IgD-negative memory B cell (primary cell): ENCODE measurements around the gene PARD3. TPM values are rescaled to one million over a fixed set of nuclear protein-coding genes. Genes with fewer than 3 reads are reported as not detected.
"Not testable (repeated sequence)": the region's sequence is repeated elsewhere in the genome, so short reads cannot be mapped to it uniquely, and the experiment has no call there.

Experiments used
- H3K27ac Mint-ChIP-seq, 3 donors: one replicate each; pipeline ENCODE4 v1.8.0; 2020 to 2022; ENCODE audit warnings: mild to moderate bottlenecking in 3 of 3, mixed read lengths in 3 of 3, moderate library complexity in 1 of 3
- H3K27me3 Mint-ChIP-seq: one replicate; pipeline ENCODE4 v1.8.0; 2021; ENCODE audit warnings: mixed read lengths
- H3K36me3 Mint-ChIP-seq: one replicate; pipeline ENCODE4 v1.8.0; 2020; ENCODE audit warnings: mild to moderate bottlenecking, mixed read lengths
- H3K4me1 Mint-ChIP-seq, 3 donors: one replicate each; pipeline ENCODE4 v1.8.0; 2020 to 2022; ENCODE audit warnings: mixed read lengths in 3 of 3, mild to moderate bottlenecking in 1 of 3
- H3K4me3 Mint-ChIP-seq, 4 donors: one replicate each; pipeline ENCODE4 v1.8.0; 2020 to 2022; ENCODE audit warnings: mild to moderate bottlenecking in 4 of 4, mixed read lengths in 4 of 4, moderate library complexity in 3 of 4
- H3K9me3 Mint-ChIP-seq, 3 donors: one replicate each; pipeline ENCODE4 v1.8.0; 2020 to 2021; ENCODE audit warnings: mixed read lengths in 3 of 3, mild to moderate bottlenecking in 1 of 3
- polyA plus RNA-seq: library from polyadenylated mRNA; unstranded; fragments of 300-500 nt; fragmentation: Illumina TruSeq; gene quantifications from one replicate; pipeline ENCODE4 v1.2.3, GENCODE V29; 2021

The PARD3 gene
- polyA plus RNA-seq: not detected

GRCh38 chr10:34815185-34816084 lies at the start of gene PARD3:
Gene PARD3, minus strand, starts transcription at chr10:34815296. Its CDS starts 301 bp downstream, at chr10:34814995.
- Mint-ChIP-seq H3K27ac (no peak within 1 kb of the TSS), H3K9me3 (no peaks in the 10 kb centered on the region), H3K27me3 (peaks cover 28% of the 10 kb centered on the region), H3K36me3 (no peaks in the 10 kb centered on the region), H3K4me3 (peak within 1 kb of the TSS in 3 of 4 donors; percentile 54 to 76 (median 60)), H3K4me1 (peaks cover 0 to 10% (median 0%) of the 10 kb centered on the region in 3 donors)

- no peaks in the 10 kb centered on the region for H3K4me1 Mint-ChIP-seq
- no peaks in the 10 kb centered on the region for H3K36me3 Mint-ChIP-seq
- no peak overlapping the region for H3K27ac Mint-ChIP-seq
- H3K4me3 Mint-ChIP-seq: no peak overlapping the region
- no peaks in the 10 kb centered on the region for H3K9me3 Mint-ChIP-seq
- H3K27me3 Mint-ChIP-seq: peaks cover 3% of the 10 kb centered on the region
Observed at GRCh38 chr10:34864149-34865067, 49.3 kb upstream of the PARD3 start.

- no peak overlapping the region for H3K4me3 Mint-ChIP-seq
- no peaks in the 10 kb centered on the region for H3K36me3 Mint-ChIP-seq
- no peak overlapping the region for H3K27ac Mint-ChIP-seq
Observed at GRCh38 chr10:34862892-34863291, 47.8 kb upstream of the PARD3 start.

DNA sequence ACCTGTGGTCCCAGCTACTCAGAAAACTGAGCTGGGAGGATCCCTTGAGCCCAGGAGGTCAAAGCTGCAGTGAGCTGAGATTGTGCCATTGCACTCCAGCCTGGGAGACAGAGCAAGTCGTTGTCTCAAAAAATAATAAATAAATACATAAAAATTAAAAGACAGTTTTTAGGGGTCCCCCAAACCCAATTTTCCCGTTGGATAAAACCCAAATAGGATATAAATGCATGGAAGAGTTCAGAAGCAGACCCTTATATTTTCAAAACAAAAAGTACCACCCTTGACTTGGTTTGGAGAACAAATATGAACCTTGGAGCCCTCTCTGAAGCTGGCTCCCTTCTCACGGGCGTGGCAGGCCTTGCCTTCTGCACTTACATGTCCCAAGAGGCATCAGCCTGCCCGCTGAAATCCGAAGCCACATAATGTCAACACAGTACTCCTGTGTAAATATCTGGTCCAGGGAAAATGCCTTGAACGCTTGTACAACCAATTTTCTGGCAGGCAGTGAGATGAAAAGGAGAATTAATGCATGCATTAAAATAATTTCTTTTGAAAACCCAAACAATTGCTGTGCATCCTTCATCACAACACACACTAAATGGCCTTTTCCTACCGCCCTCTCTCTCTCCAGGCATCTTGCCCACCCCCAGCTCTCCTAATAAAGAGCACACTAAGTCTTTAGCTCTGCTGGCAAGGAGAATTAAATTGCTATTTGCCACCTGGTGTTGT lies 46.4 kb upstream of the PARD3 start:
- no peak overlapping the region for H3K27ac Mint-ChIP-seq

More at GRCh38 chr10:34862892-34863291, 47.8 kb upstream of the PARD3 start:
- peaks cover 0 to 1% (median 0%) of the 10 kb centered on the region in 3 donors for H3K9me3 Mint-ChIP-seq
- H3K27me3 Mint-ChIP-seq: peaks cover 3% of the 10 kb centered on the region
- no peaks in the 10 kb centered on the region for H3K4me1 Mint-ChIP-seq

GRCh38 chr10:34859170-34859569 lies 44.1 kb upstream of the PARD3 start:
- H3K9me3 Mint-ChIP-seq: peaks cover 0 to 1% (median 0%) of the 10 kb centered on the region in 3 donors
- no peaks in the 10 kb centered on the region for H3K4me1 Mint-ChIP-seq
- H3K36me3 Mint-ChIP-seq: no peaks in the 10 kb centered on the region
- no peak overlapping the region for H3K27ac Mint-ChIP-seq
- H3K4me3 Mint-ChIP-seq: no peak overlapping the region
- H3K27me3 Mint-ChIP-seq: peaks cover 2% of the 10 kb centered on the region

More for the DNA sequence above, 46.4 kb upstream of the PARD3 start:
- peaks cover 0 to 1% (median 0%) of the 10 kb centered on the region in 3 donors for H3K9me3 Mint-ChIP-seq
- H3K4me1 Mint-ChIP-seq: no peaks in the 10 kb centered on the region
- no peak overlapping the region for H3K4me3 Mint-ChIP-seq
- H3K36me3 Mint-ChIP-seq: no peaks in the 10 kb centered on the region
- peaks cover 3% of the 10 kb centered on the region for H3K27me3 Mint-ChIP-seq

DNA sequence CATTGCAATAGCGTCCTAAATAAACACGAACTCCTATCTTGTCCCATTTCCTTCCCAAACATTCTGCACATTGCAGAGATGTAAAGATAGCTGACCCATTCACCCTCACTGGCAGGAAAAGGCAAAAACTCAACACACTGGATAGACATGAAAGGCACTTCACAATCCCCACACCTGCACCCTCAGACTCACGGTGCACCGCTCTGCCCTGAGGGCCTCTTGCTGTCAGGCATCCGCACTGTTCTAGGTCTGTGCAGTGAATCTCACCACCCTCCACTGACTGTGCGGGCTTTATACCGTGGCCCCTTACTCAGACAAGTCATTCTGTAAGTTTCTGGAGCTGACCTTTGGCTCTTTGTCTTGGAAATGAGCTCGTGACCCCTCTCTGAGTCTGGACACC lies 42.9 kb upstream of the PARD3 start:
- Mint-ChIP-seq H3K27ac (peak overlapping the region in 1 of 3 donors; percentile 6), H3K9me3 (peaks cover 0 to 1% (median 1%) of the 10 kb centered on the region in 3 donors), H3K36me3 (no peaks in the 10 kb centered on the region), H3K4me1 (no peaks in the 10 kb centered on the region), H3K27me3 (peaks cover 2% of the 10 kb centered on the region), H3K4me3 (no peak overlapping the region)

GRCh38 chr10:34854147-34854601 lies 39.1 kb upstream of the PARD3 start:
- H3K36me3 Mint-ChIP-seq: no peaks in the 10 kb centered on the region
- no peaks in the 10 kb centered on the region for H3K4me1 Mint-ChIP-seq
- H3K27ac Mint-ChIP-seq: no peak overlapping the region
- H3K27me3 Mint-ChIP-seq: no peaks in the 10 kb centered on the region
- H3K9me3 Mint-ChIP-seq: peaks cover 0 to 4% (median 1%) of the 10 kb centered on the region in 3 donors
- no peak overlapping the region for H3K4me3 Mint-ChIP-seq

GRCh38 chr10:34853357-34853756 lies 38.3 kb upstream of the PARD3 start:
- Mint-ChIP-seq H3K4me1 (no peaks in the 10 kb centered on the region), H3K9me3 (peaks cover 0 to 3% (median 1%) of the 10 kb centered on the region in 3 donors), H3K36me3 (no peaks in the 10 kb centered on the region), H3K27me3 (no peaks in the 10 kb centered on the region), H3K27ac (no peak overlapping the region), H3K4me3 (no peak overlapping the region)

GRCh38 chr10:34850558-34850957 lies 35.5 kb upstream of the PARD3 start:
- Mint-ChIP-seq H3K27ac (no peak overlapping the region), H3K27me3 (no peaks in the 10 kb centered on the region), H3K36me3 (no peaks in the 10 kb centered on the region), H3K4me1 (no peaks in the 10 kb centered on the region), H3K9me3 (peaks cover 0 to 3% (median 3%) of the 10 kb centered on the region in 3 donors), H3K4me3 (no peak overlapping the region)

GRCh38 chr10:34850036-34850435 lies 34.9 kb upstream of the PARD3 start:
- H3K27ac Mint-ChIP-seq: peak overlapping the region in 1 of 3 donors; percentile 36
- no peak overlapping the region for H3K4me3 Mint-ChIP-seq
- H3K9me3 Mint-ChIP-seq: peaks cover 0 to 3% (median 3%) of the 10 kb centered on the region in 3 donors
- no peaks in the 10 kb centered on the region for H3K36me3 Mint-ChIP-seq
- H3K27me3 Mint-ChIP-seq: no peaks in the 10 kb centered on the region
- H3K4me1 Mint-ChIP-seq: no peaks in the 10 kb centered on the region

- Mint-ChIP-seq H3K27ac (no peak overlapping the region), H3K36me3 (no peaks in the 10 kb centered on the region), H3K4me1 (no peaks in the 10 kb centered on the region), H3K9me3 (peaks cover 0 to 2% (median 1%) of the 10 kb centered on the region in 3 donors), H3K27me3 (no peaks in the 10 kb centered on the region), H3K4me3 (no peak overlapping the region)
Observed at GRCh38 chr10:34845070-34845469, 30.0 kb upstream of the PARD3 start.

- H3K9me3 Mint-ChIP-seq: peaks cover 0 to 2% (median 1%) of the 10 kb centered on the region in 3 donors
- H3K4me3 Mint-ChIP-seq: no peak overlapping the region
- no peaks in the 10 kb centered on the region for H3K27me3 Mint-ChIP-seq
- no peak overlapping the region for H3K27ac Mint-ChIP-seq
- H3K4me1 Mint-ChIP-seq: no peaks in the 10 kb centered on the region
- H3K36me3 Mint-ChIP-seq: no peaks in the 10 kb centered on the region
Observed at GRCh38 chr10:34844448-34844847, 29.4 kb upstream of the PARD3 start.

DNA sequence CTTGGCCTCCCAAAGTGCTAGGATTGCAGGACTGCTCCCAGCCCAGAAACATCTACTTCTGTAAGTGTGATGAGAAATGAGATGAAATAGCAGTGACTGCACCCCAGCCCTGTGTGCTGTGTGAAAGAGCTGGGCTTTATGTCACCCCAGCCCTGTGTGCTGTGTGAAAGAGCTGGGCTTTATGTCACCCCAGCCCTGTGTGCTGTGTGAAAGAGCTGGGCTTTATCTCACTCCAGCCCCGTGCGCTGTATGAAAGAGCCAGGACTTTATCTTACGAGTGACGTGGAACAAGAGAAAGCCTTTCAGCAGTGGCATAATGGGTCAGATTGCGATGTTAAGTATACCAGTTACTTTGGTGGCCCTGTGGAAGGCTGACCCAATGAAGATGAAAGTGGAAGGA lies 28.4 kb upstream of the PARD3 start:
- H3K9me3 Mint-ChIP-seq, H3K36me3 Mint-ChIP-seq, H3K4me3 Mint-ChIP-seq, H3K4me1 Mint-ChIP-seq, H3K27me3 Mint-ChIP-seq: not testable (repeated sequence)
- peak overlapping the region in 1 of 3 donors; percentile 40 for H3K27ac Mint-ChIP-seq

GRCh38 chr10:34838366-34838900 lies 23.3 kb upstream of the PARD3 start:
- H3K27me3 Mint-ChIP-seq: no peaks in the 10 kb centered on the region
- H3K27ac Mint-ChIP-seq: no peak overlapping the region
- no peak overlapping the region for H3K4me3 Mint-ChIP-seq
- peaks cover 2 to 4% (median 4%) of the 10 kb centered on the region in 3 donors for H3K9me3 Mint-ChIP-seq
- H3K36me3 Mint-ChIP-seq: peaks cover 1% of the 10 kb centered on the region
- H3K4me1 Mint-ChIP-seq: no peaks in the 10 kb centered on the region
